SK-N-SH treated with all-trans-retinoic acid at 6 μM for 48 hours (cell line): ENCODE data around the gene NGFR.

Experiments
- CSDC2 ChIP-seq: fragments of 250-450 bp; sonication (Bioruptor Pico); IDR thresholded peaks from 2 replicates; pipeline ENCODE4 v1.5.0; 2020; ENCODE audit warnings: mild to moderate bottlenecking, moderate library complexity
- CSRNP3 ChIP-seq: fragments of 250-450 bp; sonication (Bioruptor Pico); IDR thresholded peaks from 2 replicates; pipeline ENCODE4 v1.5.1; 2021; ENCODE audit warnings: mild to moderate bottlenecking, moderate library complexity
- ESRRG ChIP-seq: fragments of 250-450 bp; sonication (Bioruptor Pico); IDR thresholded peaks from 2 replicates; pipeline ENCODE4 v1.6.1; 2021; ENCODE audit warnings: mild to moderate bottlenecking
- PATZ1 ChIP-seq: fragments of 250-450 bp; sonication (Bioruptor Pico); IDR thresholded peaks from 2 replicates; pipeline ENCODE4 v1.8.0; 2020; ENCODE audit warnings: mild to moderate bottlenecking, moderate library complexity, borderline replicate concordance
- RARB ChIP-seq: fragments of 250-450 bp; sonication (Bioruptor Pico); IDR thresholded peaks from 2 replicates; pipeline ENCODE4 v1.8.0; 2021; ENCODE audit warnings: mild to moderate bottlenecking, moderate library complexity
- TCF4 ChIP-seq: fragments of 250-450 bp; sonication (Bioruptor Pico); IDR thresholded peaks from 2 replicates; pipeline ENCODE4 v1.8.0; 2021; ENCODE audit warnings: mild to moderate bottlenecking, moderate library complexity, borderline replicate concordance
- TOX ChIP-seq: fragments of 250-450 bp; sonication (Bioruptor Pico); IDR thresholded peaks from 2 replicates; pipeline ENCODE4 v1.8.0; 2021; ENCODE audit warnings: mild to moderate bottlenecking, moderate library complexity, borderline replicate concordance
- ZFP30 ChIP-seq: fragments of 450-650 bp; formaldehyde crosslinking; IDR thresholded peaks from 2 replicates; pipeline ENCODE4 v1.5.0; 2022; ENCODE audit warnings: mild to moderate bottlenecking, moderate library complexity
- ZNF565 ChIP-seq: fragments of 450-650 bp; formaldehyde crosslinking; conservative IDR thresholded peaks from 2 replicates; pipeline ENCODE4 v1.5.0; 2020; ENCODE audit warnings: low read depth, mild to moderate bottlenecking, moderate library complexity

GRCh38 chr17:49468811-49469385, 26.2 kb upstream of the NGFR start:
- TF ChIP-seq CSDC2, result no peak
- no peak for TF ChIP-seq ZNF565
- no peak for TF ChIP-seq RARB (CRISPR knock-in tag)
- TF ChIP-seq TCF4, result no peak
- no peak for TF ChIP-seq ZFP30 (CRISPR knock-in tag)
- TF ChIP-seq PATZ1 (CRISPR knock-in tag), result no peak
- TF ChIP-seq ESRRG (CRISPR knock-in tag), result no peak
- TF ChIP-seq TOX (CRISPR knock-in tag), result no peak
- no peak for TF ChIP-seq CSRNP3
